Tibial nerve (tissue), 4 donors: ENCODE results near the gene ABL2. TPM values are rescaled to one million over a fixed set of nuclear protein-coding genes. Genes with fewer than 3 reads are reported as not detected.

Source experiments
- DNase-seq, 2 donors: peaks; one replicate each; pipeline ENCODE4 v3.0.0-alpha.2; 2019; ENCODE audit warnings: low spot score in 2 of 2
- H3K27ac ChIP-seq, 4 donors: fragments of 200-600 bp; sonication (generic) in 3 of 4; one replicate each; pipeline ENCODE4 v1.5.1; 2017 to 2019; ENCODE audit warnings: mild to moderate bottlenecking in 1 of 4
- H3K27me3 ChIP-seq, 2 donors: fragments of 200-600 bp; sonication (generic) in 1 of 2; one replicate each; pipeline versions ENCODE4 v1.5.1 to v1.6.0; 2017 to 2019
- H3K36me3 ChIP-seq, 3 donors: fragments of 200-600 bp; sonication (generic); one replicate each; pipeline ENCODE4 v1.5.1; 2018 to 2019
- H3K4me1 ChIP-seq, 4 donors: fragments of 200-600 bp; sonication (generic) in 3 of 4; one replicate each; pipeline ENCODE4 v1.5.1; 2017 to 2019
- H3K4me3 ChIP-seq, 4 donors: fragments of 200-600 bp; sonication (generic) in 3 of 4; one replicate each; pipeline ENCODE4 v1.5.1; 2017 to 2019; ENCODE audit warnings: mild to moderate bottlenecking in 1 of 4, moderate library complexity in 1 of 4
- H3K9me3 ChIP-seq, 4 donors: fragments of 200-600 bp; sonication (generic) in 3 of 4; one replicate each; pipeline ENCODE4 v1.5.1; 2017 to 2019
- CTCF ChIP-seq, 5 experiments: fragments of 200-600 bp in 3 of 5; fragments of 450-650 bp in 2 of 5; sonication (generic) in 3 of 5; IDR thresholded peaks; one replicate each; pipeline ENCODE4 v1.5.1; 2016 to 2019; ENCODE audit warnings: antibody characterized with exemption in 5 of 5, mild to moderate bottlenecking in 3 of 5, moderate library complexity in 2 of 5
- EP300 ChIP-seq, 2 donors: sonication (generic); formaldehyde crosslinking; IDR thresholded peaks; one replicate each; pipeline ENCODE4 v1.6.1; 2017; ENCODE audit warnings: antibody characterized with exemption in 2 of 2, mild to moderate bottlenecking in 1 of 2
- POLR2A ChIP-seq, 2 donors: fragments of 450-650 bp; IDR thresholded peaks; one replicate each; pipeline ENCODE4 v1.6.1; 2017; ENCODE audit warnings: antibody characterized with exemption in 2 of 2, mild to moderate bottlenecking in 2 of 2, moderate library complexity in 2 of 2
- WGBS, 2 donors: methylation state at CpG; one replicate each; pipeline ENCODE4 v1.1.5; 2018; 5-methylcytosine and 5-hydroxymethylcytosine counted together
- total RNA-seq, 4 donors: library from RNA; depleted of rRNA; stranded (reverse); fragments of >200 nt; gene quantifications; one replicate each; pipeline ENCODE4 v1.1.0, GENCODE V29; 2016

ABL2 gene
- total RNA-seq, 4 donors from 2014 or later = 22.0 to 43.5 (median 27.0) TPM

DNA sequence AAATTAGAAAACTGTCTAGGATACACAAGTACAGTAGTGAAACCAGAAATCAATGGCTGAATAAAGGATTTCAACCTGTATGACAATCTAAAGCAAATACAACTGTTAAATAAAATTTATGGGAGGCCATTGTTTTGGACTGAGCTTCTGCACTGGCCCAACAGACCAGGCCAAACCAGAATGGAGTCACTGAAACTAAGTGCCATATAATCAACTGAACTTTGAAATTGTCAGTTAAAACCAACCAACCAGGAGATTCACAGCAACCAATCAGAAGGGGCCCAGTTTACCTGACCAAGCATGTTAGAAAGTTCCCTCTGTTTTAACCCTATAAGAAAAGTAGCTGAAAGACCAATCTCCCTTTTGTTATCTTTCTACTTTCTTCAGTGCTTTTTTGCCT lies 33.6 kb upstream of the ABL2 start:
- H3K27me3 ChIP-seq = no peaks in the 10 kb centered on the region
- no peak overlapping the region for H3K27ac ChIP-seq
- TF ChIP-seq CTCF (IDR thresholded peaks at IDR 0.05) (no peak), POLR2A (IDR thresholded peaks at IDR 0.05) (no peak), EP300 (IDR thresholded peaks at IDR 0.05) (no peak)
- H3K4me1 ChIP-seq = no peaks in the 10 kb centered on the region
- no peaks in the 10 kb centered on the region for H3K36me3 ChIP-seq
- H3K9me3 ChIP-seq = no peaks in the 10 kb centered on the region
- DNase-seq = no peak
- no peak overlapping the region for H3K4me3 ChIP-seq

GRCh38 chr1:179262183-179262582 lies 32.7 kb upstream of the ABL2 start:
- Histone ChIP-seq H3K9me3 (no peaks in the 10 kb centered on the region), H3K27me3 (no peaks in the 10 kb centered on the region), H3K4me3 (no peak overlapping the region), H3K27ac (no peak overlapping the region), H3K4me1 (no peaks in the 10 kb centered on the region), H3K36me3 (no peaks in the 10 kb centered on the region)
- WGBS, 2 donors = 62 to 69% methylated on average over 1 of the region's 1 CpG
- no peak for TF ChIP-seq CTCF (IDR thresholded peaks at IDR 0.05)
- no peak for TF ChIP-seq POLR2A (IDR thresholded peaks at IDR 0.05)
- TF ChIP-seq EP300 (IDR thresholded peaks at IDR 0.05) = no peak
- DNase-seq = no peak

DNA sequence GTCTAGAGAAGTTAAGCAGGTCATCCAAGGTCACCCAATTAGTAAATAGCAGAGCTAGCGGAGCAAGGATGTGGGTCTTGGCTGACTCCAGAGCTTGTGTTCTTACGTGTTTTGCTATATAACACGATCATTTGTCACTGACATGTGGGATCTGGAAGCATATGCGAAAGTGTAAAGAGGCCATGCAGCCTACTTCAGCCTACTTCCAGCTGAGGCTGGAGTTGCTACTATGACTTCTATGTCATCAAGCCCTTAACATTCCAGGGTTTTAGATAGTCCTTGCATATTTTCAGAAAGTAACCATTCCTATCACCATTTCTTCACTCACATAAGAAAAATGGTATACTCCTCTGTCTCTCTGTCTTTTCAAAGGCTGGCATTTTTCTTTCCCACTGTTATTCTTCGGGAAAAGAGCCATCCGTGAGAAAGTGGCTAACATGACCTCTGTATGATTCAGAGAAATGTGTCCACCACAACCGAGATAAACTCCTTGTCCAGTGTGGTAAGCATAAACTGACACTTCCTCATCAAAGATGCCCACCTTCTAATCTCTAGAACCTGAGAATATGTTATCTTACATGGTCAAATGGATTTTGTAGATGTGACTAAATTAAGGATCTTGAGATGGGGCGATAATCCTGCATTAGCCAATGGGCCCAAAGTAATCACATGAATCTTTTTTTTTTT lies 24.0 kb upstream of the ABL2 start:
- Histone ChIP-seq H3K27me3 (no peaks in the 10 kb centered on the region), H3K9me3 (no peaks in the 10 kb centered on the region), H3K27ac (no peak overlapping the region), H3K4me1 (no peaks in the 10 kb centered on the region), H3K4me3 (no peak overlapping the region), H3K36me3 (no peaks in the 10 kb centered on the region)
- no peak for TF ChIP-seq CTCF (IDR thresholded peaks at IDR 0.05)
- no peak for DNase-seq
- WGBS, 2 donors = 78 to 79% methylated on average over 8 of the region's 8 CpGs

- Histone ChIP-seq H3K4me3 (no peak overlapping the region), H3K27me3 (no peaks in the 10 kb centered on the region), H3K36me3 (no peaks in the 10 kb centered on the region), H3K27ac (no peak overlapping the region), H3K4me1 (no peaks in the 10 kb centered on the region), H3K9me3 (no peaks in the 10 kb centered on the region)
- TF ChIP-seq CTCF (IDR thresholded peaks at IDR 0.05) (no peak), EP300 (IDR thresholded peaks at IDR 0.05) (no peak)
- no peak for DNase-seq
- 71 to 89% methylated on average over 4 of the region's 4 CpGs for WGBS, 2 donors
These were observed 23.1 kb upstream of the ABL2 start for GRCh38 chr1:179252606-179253005.

DNA sequence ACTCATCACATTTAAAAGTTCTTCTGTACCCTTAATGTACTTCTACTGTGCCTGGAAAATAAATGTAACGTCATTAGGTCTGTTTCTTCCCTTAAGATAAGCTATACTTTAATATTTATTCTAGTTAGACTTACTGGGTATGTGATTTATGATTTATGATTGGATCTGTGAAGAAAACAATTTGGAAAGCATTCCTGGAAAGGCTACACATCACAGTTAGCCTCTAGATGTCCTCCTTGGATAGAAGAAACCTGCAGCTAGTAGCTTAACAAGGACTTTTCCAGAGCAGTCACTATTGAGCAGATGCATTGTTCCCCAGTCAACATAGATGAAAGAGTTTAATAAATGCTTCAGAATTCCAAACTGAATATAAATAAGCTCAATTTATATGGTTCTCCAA lies 22.2 kb upstream of the ABL2 start:
- no peaks in the 10 kb centered on the region for H3K27me3 ChIP-seq
- TF ChIP-seq CTCF (IDR thresholded peaks at IDR 0.05) = peak in 1 of 5 experiments; percentile 17
- no peak for TF ChIP-seq POLR2A (IDR thresholded peaks at IDR 0.05)
- no peak for TF ChIP-seq EP300 (IDR thresholded peaks at IDR 0.05)
- no peaks in the 10 kb centered on the region for H3K36me3 ChIP-seq
- no peaks in the 10 kb centered on the region for H3K4me1 ChIP-seq
- H3K27ac ChIP-seq = no peak overlapping the region
- H3K9me3 ChIP-seq = no peaks in the 10 kb centered on the region
- no peak for DNase-seq
- 40 to 70% methylated on average over 1 of the region's 1 CpG for WGBS, 2 donors
- H3K4me3 ChIP-seq = no peak overlapping the region
